GM06990 (cell line): ENCODE measurements around the gene MUTYH.

ENCODE experiments used
- DNase-seq: peaks from one replicate; pipeline ENCODE4 v3.0.0-alpha.2; 2011; ENCODE audit not compliant: insufficient read length; ENCODE audit errors: extremely low read depth
- H3K27me3 ChIP-seq: replicated peaks from 2 replicates; pipeline ENCODE4 v1.6.0; 2011; ENCODE audit warnings: low read length; ENCODE audit not compliant: control insufficient read depth, insufficient read depth
- H3K36me3 ChIP-seq: 2 replicates; pipeline ENCODE4 v1.5.1; 2011; ENCODE audit warnings: low read length; ENCODE audit not compliant: control insufficient read depth, insufficient read depth
- H3K4me3 ChIP-seq: replicated peaks from 2 replicates; pipeline ENCODE4 v1.5.1; 2011; ENCODE audit warnings: low read depth, mild to moderate bottlenecking, control low read depth, low read length
- CTCF ChIP-seq: IDR thresholded peaks from 2 replicates; pipeline ENCODE4 v1.5.1; 2011; ENCODE audit warnings: low read length, control low read depth, mild to moderate bottlenecking, inconsistent platforms; ENCODE audit not compliant: insufficient read depth, poor library complexity, severe bottlenecking

The MUTYH gene

GRCh38 chr1:45348966-45349677, 8.9 kb upstream of the MUTYH start:
- no peak for TF ChIP-seq CTCF
- peaks cover 9% of the 10 kb centered on the region for H3K36me3 ChIP-seq
- no peak overlapping the region for H3K4me3 ChIP-seq
- no peak for DNase-seq
- no peaks in the 10 kb centered on the region for H3K27me3 ChIP-seq

GRCh38 chr1:45348609-45348965, 8.3 kb upstream of the MUTYH start:
- Histone ChIP-seq H3K27me3 (no peaks in the 10 kb centered on the region), H3K36me3 (peaks cover 11% of the 10 kb centered on the region), H3K4me3 (no peak overlapping the region)
- no peak for DNase-seq
- TF ChIP-seq CTCF = no peak

- no peak for TF ChIP-seq CTCF
- DNase-seq = no peak
- Histone ChIP-seq H3K4me3 (no peak overlapping the region), H3K27me3 (no peaks in the 10 kb centered on the region), H3K36me3 (peaks cover 16% of the 10 kb centered on the region)
Measured at GRCh38 chr1:45348020-45348419, 7.8 kb upstream of the MUTYH start.

- Histone ChIP-seq H3K36me3 (peaks cover 29% of the 10 kb centered on the region), H3K4me3 (no peak overlapping the region), H3K27me3 (no peaks in the 10 kb centered on the region)
- no peak for TF ChIP-seq CTCF
- DNase-seq = no peak
Measured at GRCh38 chr1:45346473-45346872, 6.2 kb upstream of the MUTYH start.

- DNase-seq = no peak
- no peak for TF ChIP-seq CTCF
- H3K4me3 ChIP-seq = no peak overlapping the region
- peaks cover 29% of the 10 kb centered on the region for H3K36me3 ChIP-seq
- no peaks in the 10 kb centered on the region for H3K27me3 ChIP-seq
Measured at GRCh38 chr1:45345014-45345413, 4.8 kb upstream of the MUTYH start.

GRCh38 chr1:45344499-45344898, 4.3 kb upstream of the MUTYH start:
- no peak for TF ChIP-seq CTCF
- peaks cover 29% of the 10 kb centered on the region for H3K36me3 ChIP-seq
- H3K27me3 ChIP-seq = no peaks in the 10 kb centered on the region
- no peak overlapping the region for H3K4me3 ChIP-seq
- DNase-seq = no peak
